Stomach smooth muscle (tissue), 2 donors: ENCODE measurements around the gene ZNF248.
"Not testable (repeated sequence)": the region's sequence is repeated elsewhere in the genome, so short reads cannot be mapped to it uniquely, and the experiment has no call there.

Source experiments
- H3K27ac ChIP-seq: one replicate; pipeline ENCODE4 v1.7.0; 2013; ENCODE audit warnings: mild to moderate bottlenecking, low read length, inconsistent platforms
- H3K27me3 ChIP-seq, 2 donors: one replicate each; pipeline ENCODE4 v1.7.0; 2013; ENCODE audit warnings: low read length in 2 of 2; ENCODE audit not compliant: insufficient read depth in 2 of 2, control insufficient read depth in 1 of 2
- H3K36me3 ChIP-seq, 2 donors: one replicate each; pipeline ENCODE4 v1.7.0; 2013; ENCODE audit warnings: low read length in 2 of 2; ENCODE audit not compliant: control insufficient read depth in 2 of 2, insufficient read depth in 2 of 2
- H3K4me1 ChIP-seq: one replicate; pipeline ENCODE4 v1.7.0; 2013; ENCODE audit warnings: low read length; ENCODE audit not compliant: control insufficient read depth, insufficient read depth
- H3K4me3 ChIP-seq, 2 donors: one replicate each; pipeline ENCODE4 v1.7.0; 2013; ENCODE audit warnings: low read length in 2 of 2
- H3K9ac ChIP-seq, 2 donors: one replicate each; pipeline ENCODE4 v1.7.0; 2013; ENCODE audit warnings: low read length in 2 of 2, mild to moderate bottlenecking in 1 of 2
- H3K9me3 ChIP-seq, 2 donors: one replicate each; pipeline ENCODE4 v1.7.0; 2013; ENCODE audit warnings: low read length in 2 of 2; ENCODE audit not compliant: control insufficient read depth in 2 of 2
- donor health status: healthy.
- donor health status: Pancreatic carcinoma.

ZNF248 gene

DNA sequence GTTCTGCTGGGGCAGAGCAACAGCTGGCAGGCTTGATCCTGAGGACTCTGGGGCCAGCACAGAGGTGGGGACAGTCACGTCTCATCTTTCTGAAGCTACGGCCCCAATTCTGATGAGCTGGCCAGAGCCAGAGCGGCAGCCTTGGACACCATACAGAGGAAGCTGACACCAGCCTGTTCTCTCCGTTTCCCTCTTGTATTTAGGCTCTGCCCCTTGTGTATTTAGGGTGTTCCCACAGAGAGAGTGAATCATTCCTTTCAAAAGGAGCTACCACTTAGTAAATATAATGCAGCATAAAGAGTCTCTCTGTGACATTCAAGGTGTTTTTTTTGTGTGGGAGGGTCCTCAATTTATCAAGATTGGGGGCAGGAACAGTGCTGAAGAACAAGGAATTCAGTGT, 109.2 kb downstream of the ZNF248 start:
- Histone ChIP-seq H3K4me3 (no peak overlapping the region), H3K36me3 (no peaks in the 10 kb centered on the region), H3K4me1 (no peaks in the 10 kb centered on the region), H3K9me3 (peaks cover 4 to 7% of the 10 kb centered on the region in 2 donors), H3K27ac (no peak overlapping the region), H3K9ac (no peak overlapping the region), H3K27me3 (no peaks in the 10 kb centered on the region)

DNA sequence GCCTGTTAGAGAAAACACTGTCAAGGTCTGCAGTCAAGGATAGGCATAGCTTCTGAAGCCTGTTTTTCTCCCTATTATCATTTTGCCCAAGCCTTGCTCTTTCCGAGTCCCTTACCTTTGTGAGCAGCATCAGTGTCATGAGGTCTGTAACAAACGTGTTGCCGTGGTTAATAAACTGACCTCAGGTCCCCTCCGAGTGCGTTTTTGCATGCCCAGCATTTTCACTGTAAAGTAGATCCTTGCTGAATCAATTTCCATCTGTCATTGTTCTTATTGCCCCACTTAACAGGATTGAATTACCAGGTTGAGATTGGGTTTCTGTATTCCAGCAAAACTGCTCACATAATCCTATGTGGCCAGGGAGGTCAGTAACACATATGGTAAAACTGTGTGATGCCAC, 110.3 kb downstream of the ZNF248 start:
- Histone ChIP-seq H3K9me3 (peaks cover 2 to 6% of the 10 kb centered on the region in 2 donors), H3K4me1 (no peaks in the 10 kb centered on the region), H3K36me3 (no peaks in the 10 kb centered on the region), H3K27ac (no peak overlapping the region), H3K9ac (no peak overlapping the region), H3K4me3 (no peak overlapping the region), H3K27me3 (no peaks in the 10 kb centered on the region)

DNA sequence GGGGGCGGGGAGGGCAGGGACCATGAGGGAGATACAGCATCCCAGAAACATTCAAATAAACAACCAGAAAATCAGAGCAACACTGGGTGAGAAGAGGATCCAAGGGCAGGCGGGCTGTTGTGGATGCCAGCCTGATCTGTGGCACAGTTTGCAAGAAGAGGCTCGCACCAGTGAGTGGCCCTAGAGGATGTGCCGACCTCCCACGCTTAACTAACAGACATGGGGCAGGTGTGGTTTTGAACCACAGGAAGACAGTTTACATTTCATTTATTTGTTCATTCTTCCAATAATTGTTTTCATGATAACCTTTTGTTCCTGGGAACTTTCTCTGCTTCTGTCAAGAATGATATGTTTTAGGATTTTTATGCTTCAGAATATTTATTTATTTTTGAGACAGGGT, 115.6 kb downstream of the ZNF248 start:
- Histone ChIP-seq H3K9me3 (no peaks in the 10 kb centered on the region), H3K9ac (no peak overlapping the region), H3K27me3 (no peaks in the 10 kb centered on the region), H3K4me1 (no peaks in the 10 kb centered on the region), H3K4me3 (no peak overlapping the region), H3K36me3 (no peaks in the 10 kb centered on the region), H3K27ac (no peak overlapping the region)

DNA sequence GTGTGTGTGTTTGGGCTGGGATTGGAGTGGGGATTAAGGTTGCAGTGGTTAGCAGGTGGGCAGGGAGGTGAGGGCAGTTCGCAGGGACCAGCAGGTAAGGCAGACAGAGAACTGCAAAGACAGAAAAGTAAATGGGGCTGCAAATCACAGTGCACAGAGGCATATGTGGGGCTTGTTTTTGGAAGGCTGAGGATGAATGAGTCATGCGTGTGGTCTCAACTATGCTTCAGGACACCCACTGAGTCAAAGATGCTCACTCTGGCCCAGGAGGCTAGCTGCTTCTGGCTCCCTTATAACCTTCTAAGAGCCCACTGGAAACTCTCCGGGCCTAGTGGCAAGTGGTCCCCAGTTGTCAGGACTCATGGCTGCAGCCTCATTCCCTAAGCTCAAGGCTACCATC, 118.2 kb downstream of the ZNF248 start:
- Histone ChIP-seq H3K27ac (no peak overlapping the region), H3K4me1 (no peaks in the 10 kb centered on the region), H3K9ac (no peak overlapping the region), H3K9me3 (peaks cover 0 to 3% of the 10 kb centered on the region in 2 donors), H3K36me3 (no peaks in the 10 kb centered on the region), H3K4me3 (no peak overlapping the region), H3K27me3 (peaks cover 0 to under 1% of the 10 kb centered on the region in 2 donors)

DNA sequence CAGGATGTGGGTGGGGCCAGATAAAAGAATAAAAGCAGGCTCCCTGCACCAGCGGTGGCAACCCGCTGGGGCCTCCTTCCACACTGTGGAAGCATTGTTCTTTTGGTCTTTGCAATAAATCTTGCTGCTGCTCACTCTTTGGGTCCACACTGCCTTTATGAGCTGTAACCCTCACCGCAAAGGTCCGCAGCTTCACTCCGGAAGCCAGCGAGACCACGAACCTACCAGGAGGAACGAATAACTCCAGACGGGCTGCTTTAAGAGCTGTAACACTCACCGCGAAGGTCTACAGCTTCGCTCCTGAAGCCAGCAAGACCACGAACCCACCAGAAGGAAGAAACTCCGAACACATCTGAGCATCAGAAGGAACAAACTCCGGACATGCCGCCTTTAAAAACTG, 119.2 kb downstream of the ZNF248 start:
- H3K4me1 ChIP-seq, H3K9ac ChIP-seq, H3K4me3 ChIP-seq, H3K9me3 ChIP-seq, H3K27me3 ChIP-seq, H3K36me3 ChIP-seq, H3K27ac ChIP-seq: not testable (repeated sequence)

DNA sequence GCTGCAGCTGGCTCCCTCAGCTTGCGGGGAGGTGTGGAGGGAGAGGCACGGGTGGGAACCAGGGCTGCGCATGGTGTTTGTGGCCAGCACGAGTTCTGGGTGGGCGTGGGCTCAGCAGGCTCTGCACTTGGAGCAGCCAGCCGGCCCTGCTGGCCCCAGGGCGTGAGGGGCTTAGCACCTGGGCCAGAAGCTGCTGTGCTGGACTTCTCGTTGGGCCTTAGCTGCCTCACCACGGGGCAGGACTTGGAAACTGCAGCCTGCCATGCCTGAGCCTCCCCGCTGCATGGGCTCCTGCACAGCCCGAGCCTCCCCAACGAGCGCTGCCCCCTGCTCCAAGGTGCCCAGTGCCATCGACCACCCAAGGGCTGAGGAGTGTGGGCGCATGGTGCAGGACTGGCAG, 120.1 kb downstream of the ZNF248 start:
- H3K4me1 ChIP-seq = no peaks in the 10 kb centered on the region
- peaks cover 0 to 3% of the 10 kb centered on the region in 2 donors for H3K27me3 ChIP-seq
- no peaks in the 10 kb centered on the region for H3K36me3 ChIP-seq
- H3K9ac ChIP-seq = no peak overlapping the region
- no peak overlapping the region for H3K4me3 ChIP-seq
- H3K27ac ChIP-seq = no peak overlapping the region
- H3K9me3 ChIP-seq = peaks cover 0 to 4% of the 10 kb centered on the region in 2 donors

DNA sequence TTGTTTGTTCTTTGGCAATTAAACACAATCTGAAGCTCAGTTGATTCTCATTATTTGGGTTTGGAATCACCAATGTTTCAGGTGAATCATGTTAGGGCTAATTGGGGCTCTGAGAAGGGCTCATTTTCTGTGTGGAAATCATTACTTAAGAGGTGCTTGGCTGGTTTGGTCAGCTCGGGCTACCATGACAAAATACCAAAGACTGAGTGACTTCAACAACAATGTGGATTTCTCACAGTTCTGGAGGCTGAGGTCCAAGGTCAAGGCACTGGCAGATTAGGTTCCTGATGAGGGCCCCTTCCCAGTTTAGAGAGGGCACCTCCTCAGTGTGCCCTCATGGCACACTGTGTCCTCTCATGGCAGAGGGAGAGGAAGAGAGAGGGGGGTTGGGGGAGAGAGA, 121.3 kb downstream of the ZNF248 start:
- Histone ChIP-seq H3K36me3 (no peaks in the 10 kb centered on the region), H3K27ac (no peak overlapping the region), H3K9me3 (peaks cover 0 to 4% of the 10 kb centered on the region in 2 donors), H3K9ac (no peak overlapping the region), H3K4me1 (no peaks in the 10 kb centered on the region), H3K27me3 (peaks cover 0 to 3% of the 10 kb centered on the region in 2 donors), H3K4me3 (no peak overlapping the region)

DNA sequence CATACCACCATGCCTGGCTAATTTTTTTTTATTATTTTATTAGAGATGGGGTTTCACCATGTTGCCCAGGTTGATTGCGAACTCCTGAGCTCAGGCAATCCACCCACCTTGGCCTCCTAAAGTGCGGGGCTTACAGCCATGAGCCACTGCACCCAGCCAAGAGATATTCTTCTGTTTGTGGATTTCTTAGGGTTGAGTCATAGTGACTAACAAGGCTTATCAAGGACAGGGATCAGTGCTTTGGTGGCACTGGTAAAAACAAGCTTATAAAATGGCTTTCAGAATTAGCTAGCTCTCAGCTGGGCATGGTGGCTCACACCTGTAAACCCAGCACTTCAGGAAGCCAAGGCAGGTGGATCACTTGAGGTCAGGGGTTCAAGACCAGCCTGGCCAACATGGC, 122.4 kb downstream of the ZNF248 start:
- Histone ChIP-seq H3K4me1 (no peaks in the 10 kb centered on the region), H3K9me3 (peaks cover 0 to 4% of the 10 kb centered on the region in 2 donors), H3K27ac (no peak overlapping the region), H3K36me3 (no peaks in the 10 kb centered on the region), H3K9ac (no peak overlapping the region), H3K27me3 (peaks cover 0 to 3% of the 10 kb centered on the region in 2 donors), H3K4me3 (no peak overlapping the region)
